Hepatocyte (in vitro differentiated cells): ENCODE results near the gene MND1.

ENCODE experiments used
- EZH2 ChIP-seq: fragments of 200-600 bp; sonication (generic); IDR thresholded peaks from 2 replicates; pipeline ENCODE4 v1.6.1; 2016; ENCODE audit warnings: antibody characterized with exemption, mild to moderate bottlenecking, borderline replicate concordance
- EZH2phosphoT487 ChIP-seq: fragments of 200-600 bp; sonication (generic); IDR thresholded peaks from one replicate; pipeline ENCODE4 v1.6.1; 2018; ENCODE audit warnings: antibody characterized with exemption, mild to moderate bottlenecking, low read depth, moderate library complexity; ENCODE audit not compliant: unreplicated experiment, severe bottlenecking
- TF ChIP-seq, protein P1 (sequence below): fragments of 200-600 bp; sonication (generic); IDR thresholded peaks from 2 replicates; pipeline ENCODE4 v1.5.1; 2016; ENCODE audit warnings: antibody characterized with exemption, mild to moderate bottlenecking; ENCODE audit not compliant: poor library complexity

DNA sequence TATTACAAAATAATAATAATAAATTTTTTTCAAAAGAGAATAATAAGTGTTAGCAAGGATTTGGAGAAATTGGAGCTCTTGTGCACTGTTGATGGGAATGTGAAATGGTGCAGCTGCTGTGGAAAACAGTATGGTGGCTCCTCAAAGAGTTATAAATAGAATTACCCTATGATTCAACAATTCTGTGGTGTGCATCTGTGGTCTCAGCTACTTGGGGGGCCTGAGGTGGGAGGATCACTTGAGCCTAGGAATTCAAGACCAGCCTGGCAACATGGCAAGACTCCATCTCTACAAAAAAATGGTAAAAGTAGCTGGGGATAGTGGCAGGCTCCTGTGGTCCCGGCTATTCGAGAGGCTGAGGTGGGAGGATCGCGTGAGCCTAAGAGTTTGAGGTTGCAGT lies 19.6 kb downstream of the MND1 start:
- TF ChIP-seq, protein P1, sequence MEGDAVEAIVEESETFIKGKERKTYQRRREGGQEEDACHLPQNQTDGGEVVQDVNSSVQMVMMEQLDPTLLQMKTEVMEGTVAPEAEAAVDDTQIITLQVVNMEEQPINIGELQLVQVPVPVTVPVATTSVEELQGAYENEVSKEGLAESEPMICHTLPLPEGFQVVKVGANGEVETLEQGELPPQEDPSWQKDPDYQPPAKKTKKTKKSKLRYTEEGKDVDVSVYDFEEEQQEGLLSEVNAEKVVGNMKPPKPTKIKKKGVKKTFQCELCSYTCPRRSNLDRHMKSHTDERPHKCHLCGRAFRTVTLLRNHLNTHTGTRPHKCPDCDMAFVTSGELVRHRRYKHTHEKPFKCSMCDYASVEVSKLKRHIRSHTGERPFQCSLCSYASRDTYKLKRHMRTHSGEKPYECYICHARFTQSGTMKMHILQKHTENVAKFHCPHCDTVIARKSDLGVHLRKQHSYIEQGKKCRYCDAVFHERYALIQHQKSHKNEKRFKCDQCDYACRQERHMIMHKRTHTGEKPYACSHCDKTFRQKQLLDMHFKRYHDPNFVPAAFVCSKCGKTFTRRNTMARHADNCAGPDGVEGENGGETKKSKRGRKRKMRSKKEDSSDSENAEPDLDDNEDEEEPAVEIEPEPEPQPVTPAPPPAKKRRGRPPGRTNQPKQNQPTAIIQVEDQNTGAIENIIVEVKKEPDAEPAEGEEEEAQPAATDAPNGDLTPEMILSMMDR: no peak
- no peak for TF ChIP-seq EZH2phosphoT487
- no peak for TF ChIP-seq EZH2
